Measurements from ENCODE around the gene PRR33.

PRR33 gene

GRCh38 chr11:1891831-1892115 lies at the start of gene PRR33:
Gene PRR33, minus strand, starts transcription at chr11:1891895. Its CDS starts 1,311 bp downstream, at chr11:1890584.
- DNase-seq = no peak

- peak; percentile 21 for DNase-seq
Observed at GRCh38 chr11:1939788-1940187, 48.1 kb upstream of the PRR33 start.

- DNase-seq = peak; percentile 58
Observed at GRCh38 chr11:1939006-1939625, 47.4 kb upstream of the PRR33 start.

GRCh38 chr11:1938343-1939005 lies 46.8 kb upstream of the PRR33 start:
- DNase-seq = no peak

GRCh38 chr11:1937616-1938342 lies 46.1 kb upstream of the PRR33 start:
- DNase-seq = no peak

- DNase-seq = no peak
Observed at GRCh38 chr11:1936781-1937615, 45.3 kb upstream of the PRR33 start.

GRCh38 chr11:1936072-1936780 lies 44.5 kb upstream of the PRR33 start:
- no peak for DNase-seq

GRCh38 chr11:1935156-1936071 lies 43.7 kb upstream of the PRR33 start:
- no peak for DNase-seq

GRCh38 chr11:1934335-1935155 lies 42.9 kb upstream of the PRR33 start:
- DNase-seq = no peak

- DNase-seq = no peak
Observed at GRCh38 chr11:1933416-1934334, 42.0 kb upstream of the PRR33 start.

- DNase-seq = no peak
Observed at GRCh38 chr11:1932681-1933080, 41.0 kb upstream of the PRR33 start.

GRCh38 chr11:1932105-1932480 lies 40.4 kb upstream of the PRR33 start:
- no peak for DNase-seq

- peak; percentile 65 for DNase-seq
Observed at GRCh38 chr11:1931341-1932104, 39.8 kb upstream of the PRR33 start.

- DNase-seq = no peak
Observed at GRCh38 chr11:1930462-1930830, 38.8 kb upstream of the PRR33 start.

- no peak for DNase-seq
Observed at GRCh38 chr11:1929621-1930461, 38.1 kb upstream of the PRR33 start.

GRCh38 chr11:1928891-1929541 lies 37.3 kb upstream of the PRR33 start:
- DNase-seq = no peak

- DNase-seq = no peak
Observed at GRCh38 chr11:1928470-1928890, 36.8 kb upstream of the PRR33 start.

Measured in eye (tissue), 1 donor.